ENCODE data around the gene RAB26.

The RAB26 gene

DNA sequence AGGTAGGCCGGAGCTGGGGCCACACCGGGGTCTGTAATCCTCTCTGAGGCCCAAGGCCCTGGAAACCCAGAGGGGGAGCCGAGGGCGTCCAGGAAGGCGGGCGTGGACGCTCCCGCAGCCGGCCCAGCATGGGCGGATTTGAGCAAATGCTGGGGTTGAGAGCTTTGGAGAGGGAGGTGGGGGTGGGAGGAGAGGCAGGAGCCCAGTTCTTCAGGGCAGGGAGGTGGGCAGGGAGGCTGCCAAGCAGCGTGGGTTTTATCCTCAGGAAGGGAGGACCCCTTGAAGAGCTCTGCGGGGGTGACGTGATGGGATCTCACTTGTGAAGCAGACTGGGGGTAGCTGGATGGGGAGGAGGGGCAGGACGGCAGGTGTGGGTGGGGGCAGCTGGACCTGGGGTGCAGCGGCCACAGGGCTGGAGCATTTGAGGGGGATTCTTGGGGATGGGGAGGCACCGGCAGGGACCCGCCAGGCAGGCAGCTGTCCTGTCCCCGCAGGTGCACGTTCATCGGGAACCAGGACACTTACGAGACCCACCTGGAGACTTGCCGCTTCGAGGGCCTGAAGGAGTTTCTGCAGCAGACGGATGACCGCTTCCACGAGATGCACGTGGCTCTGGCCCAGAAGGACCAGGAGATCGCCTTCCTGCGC lies 24.4 kb downstream of the RAB26 start:
- no peak for DNase-seq
- no peak for TF ChIP-seq EZH2 (optimal IDR thresholded peaks at IDR 0.05; ENCODE audit: low read depth, low read length)
- TF ChIP-seq, protein P1, sequence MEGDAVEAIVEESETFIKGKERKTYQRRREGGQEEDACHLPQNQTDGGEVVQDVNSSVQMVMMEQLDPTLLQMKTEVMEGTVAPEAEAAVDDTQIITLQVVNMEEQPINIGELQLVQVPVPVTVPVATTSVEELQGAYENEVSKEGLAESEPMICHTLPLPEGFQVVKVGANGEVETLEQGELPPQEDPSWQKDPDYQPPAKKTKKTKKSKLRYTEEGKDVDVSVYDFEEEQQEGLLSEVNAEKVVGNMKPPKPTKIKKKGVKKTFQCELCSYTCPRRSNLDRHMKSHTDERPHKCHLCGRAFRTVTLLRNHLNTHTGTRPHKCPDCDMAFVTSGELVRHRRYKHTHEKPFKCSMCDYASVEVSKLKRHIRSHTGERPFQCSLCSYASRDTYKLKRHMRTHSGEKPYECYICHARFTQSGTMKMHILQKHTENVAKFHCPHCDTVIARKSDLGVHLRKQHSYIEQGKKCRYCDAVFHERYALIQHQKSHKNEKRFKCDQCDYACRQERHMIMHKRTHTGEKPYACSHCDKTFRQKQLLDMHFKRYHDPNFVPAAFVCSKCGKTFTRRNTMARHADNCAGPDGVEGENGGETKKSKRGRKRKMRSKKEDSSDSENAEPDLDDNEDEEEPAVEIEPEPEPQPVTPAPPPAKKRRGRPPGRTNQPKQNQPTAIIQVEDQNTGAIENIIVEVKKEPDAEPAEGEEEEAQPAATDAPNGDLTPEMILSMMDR (IDR thresholded peaks at IDR 0.05; ENCODE audit: low read length): no peak
- no peak for TF ChIP-seq EZH2phosphoT487 (IDR thresholded peaks at IDR 0.05; ENCODE audit: low read length)
- Histone ChIP-seq H4K20me1 (ENCODE audit: insufficient read depth, low read length) (no peaks in the 10 kb centered on the region), H3K9ac (ENCODE audit: low read length) (no peak overlapping the region), H3K79me2 (ENCODE audit: low read length) (no peaks in the 10 kb centered on the region), H2AFZ (ENCODE audit: low read length) (no peak overlapping the region), H3K27me3 (replicated peaks; ENCODE audit: insufficient read depth, low read length) (no peaks in the 10 kb centered on the region), H3K4me2 (ENCODE audit: low read depth, low read length) (no peak overlapping the region), H3K36me3 (replicated peaks; ENCODE audit: insufficient read depth, low read length) (no peaks in the 10 kb centered on the region), H3K9me3 (replicated peaks; ENCODE audit: insufficient read depth, low read length) (no peaks in the 10 kb centered on the region), H3K27ac (ENCODE audit: low read length) (no peak overlapping the region), H3K4me3 (ENCODE audit: low read length) (no peak overlapping the region), H3F3A (ENCODE audit: insufficient read depth, low read length) (no peaks in the 10 kb centered on the region), H3K9me2 (replicated peaks; ENCODE audit: insufficient read depth, low read length) (no peaks in the 10 kb centered on the region), H3K4me1 (ENCODE audit: low read length) (no peaks in the 10 kb centered on the region)

DNA sequence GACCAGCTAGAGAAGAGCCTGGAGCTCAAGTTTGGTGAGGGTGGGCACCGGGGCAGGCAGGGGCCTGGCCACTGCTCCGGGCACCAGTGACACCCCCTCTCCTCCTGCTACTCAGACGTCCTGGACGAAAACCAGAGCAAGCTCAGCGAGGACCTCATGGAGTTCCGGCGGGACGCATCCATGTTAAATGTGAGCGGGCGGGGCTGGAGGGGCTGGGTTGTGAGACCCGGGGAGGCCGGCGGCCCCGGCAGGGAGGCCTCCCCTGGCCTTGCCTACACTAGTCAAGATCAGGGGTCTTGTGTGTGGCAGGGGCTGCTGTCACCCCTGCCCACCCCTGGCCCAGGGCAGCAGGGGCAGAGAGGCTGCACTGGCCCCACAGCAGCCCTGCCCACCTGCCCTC lies 24.9 kb downstream of the RAB26 start:
- H3K9me2 ChIP-seq (replicated peaks; ENCODE audit: insufficient read depth, low read length): no peaks in the 10 kb centered on the region
- H3K4me3 ChIP-seq (ENCODE audit: low read length): no peak overlapping the region
- no peak overlapping the region for H3K27ac ChIP-seq (ENCODE audit: low read length)
- no peaks in the 10 kb centered on the region for H3F3A ChIP-seq (ENCODE audit: insufficient read depth, low read length)
- TF ChIP-seq EZH2 (optimal IDR thresholded peaks at IDR 0.05; ENCODE audit: low read depth, low read length) (no peak), EZH2phosphoT487 (IDR thresholded peaks at IDR 0.05; ENCODE audit: low read length) (no peak)
- TF ChIP-seq, protein P1 (IDR thresholded peaks at IDR 0.05; ENCODE audit: low read length): no peak
- H3K36me3 ChIP-seq (replicated peaks; ENCODE audit: insufficient read depth, low read length): no peaks in the 10 kb centered on the region
- no peaks in the 10 kb centered on the region for H3K27me3 ChIP-seq (replicated peaks; ENCODE audit: insufficient read depth, low read length)
- no peaks in the 10 kb centered on the region for H4K20me1 ChIP-seq (ENCODE audit: insufficient read depth, low read length)
- no peaks in the 10 kb centered on the region for H3K4me1 ChIP-seq (ENCODE audit: low read length)
- no peak for DNase-seq
- no peak overlapping the region for H3K9ac ChIP-seq (ENCODE audit: low read length)
- no peaks in the 10 kb centered on the region for H3K9me3 ChIP-seq (replicated peaks; ENCODE audit: insufficient read depth, low read length)
- no peaks in the 10 kb centered on the region for H3K79me2 ChIP-seq (ENCODE audit: low read length)
- no peak overlapping the region for H2AFZ ChIP-seq (ENCODE audit: low read length)
- H3K4me2 ChIP-seq (ENCODE audit: low read depth, low read length): no peak overlapping the region

DNA sequence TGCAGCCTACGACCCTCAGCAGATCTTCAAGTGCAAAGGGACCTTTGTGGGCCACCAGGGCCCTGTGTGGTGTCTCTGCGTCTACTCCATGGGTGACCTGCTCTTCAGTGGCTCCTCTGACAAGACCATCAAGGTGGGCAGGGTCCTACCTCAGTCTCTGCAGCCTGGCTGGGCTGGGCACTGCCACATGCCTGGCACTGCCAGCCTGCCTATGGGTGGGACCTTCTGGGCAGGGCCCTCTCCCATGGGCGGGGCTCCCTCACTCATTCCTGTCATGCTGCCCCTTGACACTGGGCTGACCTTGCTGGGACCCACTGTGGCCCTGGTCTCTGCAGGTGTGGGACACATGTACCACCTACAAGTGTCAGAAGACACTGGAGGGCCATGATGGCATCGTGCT lies 25.5 kb downstream of the RAB26 start:
- H3K36me3 ChIP-seq (replicated peaks; ENCODE audit: insufficient read depth, low read length): no peaks in the 10 kb centered on the region
- TF ChIP-seq, protein P1 (IDR thresholded peaks at IDR 0.05; ENCODE audit: low read length): no peak
- TF ChIP-seq EZH2 (optimal IDR thresholded peaks at IDR 0.05; ENCODE audit: low read depth, low read length) (no peak), EZH2phosphoT487 (IDR thresholded peaks at IDR 0.05; ENCODE audit: low read length) (no peak)
- no peak for DNase-seq

More for the DNA sequence above, 25.5 kb downstream of the RAB26 start:
- H3K27ac ChIP-seq (ENCODE audit: low read length): no peak overlapping the region
- H3K9me2 ChIP-seq (replicated peaks; ENCODE audit: insufficient read depth, low read length): no peaks in the 10 kb centered on the region
- no peaks in the 10 kb centered on the region for H3K9me3 ChIP-seq (replicated peaks; ENCODE audit: insufficient read depth, low read length)
- H3K79me2 ChIP-seq (ENCODE audit: low read length): no peaks in the 10 kb centered on the region
- no peak overlapping the region for H2AFZ ChIP-seq (ENCODE audit: low read length)
- H3K4me1 ChIP-seq (ENCODE audit: low read length): no peaks in the 10 kb centered on the region
- H3F3A ChIP-seq (ENCODE audit: insufficient read depth, low read length): no peaks in the 10 kb centered on the region
- H3K4me3 ChIP-seq (ENCODE audit: low read length): no peak overlapping the region
- no peak overlapping the region for H3K4me2 ChIP-seq (ENCODE audit: low read depth, low read length)
- no peaks in the 10 kb centered on the region for H3K27me3 ChIP-seq (replicated peaks; ENCODE audit: insufficient read depth, low read length)
- no peak overlapping the region for H3K9ac ChIP-seq (ENCODE audit: low read length)
- H4K20me1 ChIP-seq (ENCODE audit: insufficient read depth, low read length): no peaks in the 10 kb centered on the region
